K562 (cell line): ENCODE results near the gene SF3A2. TPM values are rescaled to one million over a fixed set of nuclear protein-coding genes. Genes with fewer than 3 reads are reported as not detected.
A peak's percentile ranks its signal among the peaks of the same experiment; 100 is the strongest.

Source experiments
- ATAC-seq: fragments of 200-7000 bp; cut with Tn5 transposase; 3 replicates; pipeline ENCODE4 v1.9.1; 2020; ENCODE audit warnings: moderate library complexity
- BruUV-seq: library from RNA; stranded (reverse); fragments of 400-500 nt; replicated peaks from 2 replicates; lab custom pipeline; 2021; lab: Mats Ljungman, UMichigan
- CTCF ChIA-PET: fragments of 300-600 bp; formaldehyde crosslinking; extraction: SDS; loops from one replicate; lab custom pipeline; 2021; ENCODE audit warnings: low intra/inter-chr PET ratio; lab: Yijun Ruan, JAX
- POLR2A ChIA-PET: fragments of 300-600, 350-650 bp; sonication (Branson Sonifier 250); formaldehyde crosslinking; extraction: SDS; loops from one replicate; lab custom pipeline; 2021; ENCODE audit warnings: antibody characterized with exemption, inconsistent platforms; lab: Yijun Ruan, JAX
- DNase-seq, 4 experiments: peaks; one replicate each; pipeline versions ENCODE4 v3.0.0 to v3.0.0-alpha.2; 2011 to 2018; ENCODE audit warnings: low spot score in 3 of 4, mixed read lengths in 3 of 4; ENCODE audit errors: extremely low read depth in 1 of 4
- FAIRE-seq: peaks from 2 replicates; lab custom pipeline; 2011; peaks lifted over from hg19 to GRCh38; lab: Jason Lieb, UNC
- H2AFZ ChIP-seq: 2 replicates; pipeline ENCODE4 v1.6.0; 2011; ENCODE audit warnings: low read depth, low read length, control low read depth, inconsistent platforms
- H3K27ac ChIP-seq: fragments of 200-600 bp; 3 replicates; pipeline ENCODE4 v1.8.0; 2011; ENCODE audit warnings: low read depth, mild to moderate bottlenecking, control low read depth, inconsistent platforms, low read length, moderate library complexity, mixed read lengths; ENCODE audit errors: extremely low read depth
- H3K27me3 ChIP-seq, 2 experiments: fragments of 300-600 bp in 1 of 2; 2 replicates in 1 of 2; 3 replicates in 1 of 2; pipeline versions ENCODE4 v1.6.0 to v1.8.0; 2011; ENCODE audit warnings: inconsistent platforms in 2 of 2, low read length in 2 of 2, mild to moderate bottlenecking in 1 of 2, mixed read lengths in 1 of 2, moderate library complexity in 1 of 2; ENCODE audit not compliant: control insufficient read depth in 2 of 2, insufficient read depth in 2 of 2
- H3K36me3 ChIP-seq: fragments of 300-600 bp; 3 replicates; pipeline ENCODE4 v1.8.0; 2011; ENCODE audit warnings: mild to moderate bottlenecking, low read length, inconsistent platforms; ENCODE audit not compliant: control insufficient read depth, insufficient read depth
- H3K4me1 ChIP-seq, 2 experiments: fragments of 200-600 bp in 1 of 2; replicated peaks in 1 of 2; 2 replicates in 1 of 2; 3 replicates in 1 of 2; pipeline versions ENCODE4 v1.5.1 to v1.8.0; 2011; ENCODE audit warnings: inconsistent platforms in 2 of 2, low read length in 2 of 2, mild to moderate bottlenecking in 1 of 2, mixed read lengths in 1 of 2, moderate library complexity in 1 of 2; ENCODE audit not compliant: control insufficient read depth in 2 of 2, insufficient read depth in 2 of 2
- H3K4me2 ChIP-seq: 2 replicates; pipeline ENCODE4 v1.6.1; 2011; ENCODE audit warnings: low read length, control low read depth, inconsistent platforms, mixed read lengths; ENCODE audit not compliant: insufficient read depth
- H3K4me3 ChIP-seq: fragments of 200-600 bp; sonication (generic), shearing (Covaris generic); 2 replicates; pipeline ENCODE4 v1.5.1; 2016; ENCODE audit warnings: control low read depth, inconsistent platforms
- H3K79me2 ChIP-seq: fragments of 200-600 bp; 3 replicates; pipeline ENCODE4 v1.8.0; 2011; ENCODE audit warnings: low read length, inconsistent platforms; ENCODE audit not compliant: control insufficient read depth, insufficient read depth
- H3K9ac ChIP-seq, 2 experiments: 2 replicates each; pipeline versions ENCODE4 v1.6.0 to v1.6.1; 2011; ENCODE audit warnings: low read depth in 2 of 2, low read length in 2 of 2, control low read depth in 1 of 2, inconsistent platforms in 1 of 2, mild to moderate bottlenecking in 1 of 2, mixed read lengths in 1 of 2; ENCODE audit not compliant: insufficient read depth in 1 of 2
- H3K9me1 ChIP-seq: one replicate; pipeline ENCODE4 v1.6.0; 2011; ENCODE audit warnings: inconsistent platforms, mild to moderate bottlenecking, low read length, moderate library complexity; ENCODE audit not compliant: control insufficient read depth, insufficient read depth
- H3K9me3 ChIP-seq: replicated peaks from 2 replicates; pipeline ENCODE4 v1.5.1; 2011; ENCODE audit warnings: low read depth, low read length, inconsistent platforms; ENCODE audit not compliant: control insufficient read depth, insufficient read depth
- H4K20me1 ChIP-seq: replicated peaks from 2 replicates; pipeline ENCODE4 v1.6.1; 2011; ENCODE audit warnings: low read length, inconsistent platforms, mixed read lengths; ENCODE audit not compliant: control insufficient read depth, insufficient read depth
- C11orf30 ChIP-seq: fragments of 450-650 bp; IDR thresholded peaks from 2 replicates; pipeline ENCODE4 v1.6.1; 2016; ENCODE audit warnings: low read depth, mild to moderate bottlenecking
- HBP1 ChIP-seq: fragments of 450-650 bp; formaldehyde crosslinking; IDR thresholded peaks from 2 replicates; pipeline ENCODE4 v1.4.0; 2022; ENCODE audit warnings: missing genetic modification characterization
- LCOR ChIP-seq: sonication (generic); formaldehyde crosslinking; IDR thresholded peaks from 2 replicates; pipeline ENCODE4 v1.8.0; 2022; ENCODE audit warnings: mild to moderate bottlenecking, missing genetic modification reagents
- MAFF ChIP-seq: IDR thresholded peaks from 2 replicates; pipeline ENCODE4 v1.6.1; 2012; ENCODE audit warnings: low read length, improper control_type of control experiment
- MAFG ChIP-seq: fragments of 450-650 bp; conservative IDR thresholded peaks from 2 replicates; pipeline ENCODE4 v1.6.1; 2016; ENCODE audit warnings: missing genetic modification characterization, missing compliant biosample characterization
- MAFK ChIP-seq: IDR thresholded peaks from 2 replicates; pipeline ENCODE4 v1.6.1; 2011; ENCODE audit warnings: low read length, improper control_type of control experiment
- POLR2G ChIP-seq: fragments of 200-400 bp; formaldehyde crosslinking; IDR thresholded peaks from 2 replicates; pipeline ENCODE4 v1.6.1; 2017; ENCODE audit warnings: low read depth, mild to moderate bottlenecking, antibody characterized with exemption, low read length, moderate library complexity
- RBM22 ChIP-seq: fragments of 200-400 bp; formaldehyde crosslinking; IDR thresholded peaks from 2 replicates; pipeline ENCODE4 v1.6.1; 2018; ENCODE audit warnings: low read length, low read depth; ENCODE audit not compliant: poor library complexity, severe bottlenecking
- TEAD4 ChIP-seq, 2 experiments: sonication (generic) in 1 of 2; formaldehyde crosslinking in 1 of 2; IDR thresholded peaks; 2 replicates each; pipeline versions ENCODE4 v1.6.1 to v1.8.0; 2012 to 2022; ENCODE audit warnings: borderline replicate concordance in 1 of 2, inconsistent platforms in 1 of 2, low read length in 1 of 2, mild to moderate bottlenecking in 1 of 2, missing genetic modification reagents in 1 of 2
- ZBTB33 ChIP-seq: sonication (generic); formaldehyde crosslinking; IDR thresholded peaks from 2 replicates; pipeline ENCODE4 v1.8.1; 2023; ENCODE audit warnings: mild to moderate bottlenecking, missing genetic modification reagents
- ZNF316 ChIP-seq: fragments of 450-650 bp; IDR thresholded peaks from 2 replicates; pipeline ENCODE4 v1.6.1; 2016
- WGBS: fragments of 100-300 bp; shearing (Covaris generic); methylation state at CpG from one replicate; pipeline ENCODE4 v1.1.6; 2016; ENCODE audit warnings: low coverage, mixed read lengths; ENCODE audit not compliant: insufficient coverage; ENCODE audit errors: missing lambda C conversion rate; 5-methylcytosine and 5-hydroxymethylcytosine counted together
- in situ Hi-C: fragments of 300-500 bp; cut with MboI; formaldehyde crosslinking; loops from 4 replicates; pipeline ENCODE4 v1.15.0; 2018; ENCODE audit warnings: inconsistent platforms, mixed read lengths
- intact Hi-C: fragments of 100-400 bp; cut with micrococcal nuclease; formaldehyde crosslinking; loops from 2 replicates; pipeline ENCODE4 v1.14.2; 2022
- polyA plus RNA-seq, 8 experiments: library from polyadenylated mRNA; depleted of rRNA in 4 of 8; stranded (reverse) in 5 of 8; unstranded in 3 of 8; fragments of >200 nt; fragmentation: Nextera tagmentation in 2 of 8; fragmentation: Illumina TruSeq in 1 of 8; extraction: Ambion mirVana in 2 of 8; extraction: Trizol in 1 of 8; gene quantifications; 2 replicates each; pipeline versions ENCODE4 v1.2.1 to v1.2.3, GENCODE V29; 2011 to 2014; ENCODE audit warnings: inconsistent platforms in 1 of 8, missing spikeins in 1 of 8
- total RNA-seq, 7 experiments: library from RNA; depleted of rRNA in 6 of 7; stranded (reverse); fragments of >200 nt in 6 of 7; fragmentation: Illumina TruSeq in 2 of 7; extraction: Trizol in 2 of 7; gene quantifications; 2 replicates each; pipeline versions ENCODE4 v1.2.1 to v1.2.3, GENCODE V29; 2011 to 2021; ENCODE audit warnings: low replicate concordance in 1 of 7

Gene SF3A2
- total and polyA plus RNA-seq, 9 of the 15 experiments (the other 6 are each of a cell fraction or from before 2014, with no cell fraction given): 0.17 to 194 (median 22.8) TPM

DNA sequence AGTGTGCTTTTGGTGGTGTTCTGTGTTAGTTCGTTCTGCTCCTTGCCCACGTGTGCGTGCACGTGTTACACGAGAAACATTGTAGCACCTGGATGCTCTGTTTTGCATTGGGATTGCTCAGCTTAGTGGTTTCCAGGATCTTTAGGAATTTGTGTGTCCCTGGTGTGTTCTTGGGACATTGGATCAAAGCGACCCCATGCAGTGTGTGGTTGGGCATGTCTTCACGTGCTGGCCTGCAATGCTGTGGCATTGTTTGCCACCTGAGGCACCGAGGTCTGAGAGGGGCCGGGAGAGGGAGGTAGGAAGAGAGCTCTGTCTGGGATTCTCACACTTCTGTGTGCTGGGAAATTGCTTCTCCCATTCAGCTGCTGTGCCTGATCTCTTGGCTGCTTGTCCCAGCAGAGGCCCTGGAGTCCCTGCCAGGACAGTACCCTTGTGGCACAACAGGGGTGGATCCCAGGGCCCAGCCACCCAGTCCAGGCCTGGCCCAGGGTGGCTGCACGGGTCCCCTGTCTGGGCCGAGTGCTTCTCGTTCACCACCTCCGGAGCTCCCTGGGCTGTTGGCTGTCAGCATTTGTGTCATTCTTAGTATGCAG lies 11.8 kb upstream of the SF3A2 start:
- no peaks in the 10 kb centered on the region for H3K79me2 ChIP-seq
- no peak overlapping the region for H3K4me3 ChIP-seq
- no peak overlapping the region for H3K4me2 ChIP-seq
- no peak overlapping the region for H2AFZ ChIP-seq
- POLR2A ChIA-PET: interaction anchor here (0.6 kb wide), 1 partner anchor 53 kb away, joined by 3 read pairs; no protein-coding TSS in a partner anchor
- TF ChIP-seq POLR2G: 0 out of 2 replicates have a peak, but pooled peaks have one; percentile 15
- TF ChIP-seq TEAD4 (IDR thresholded peaks at IDR 0.05; ENCODE audit: low read length): no peak
- TF ChIP-seq TEAD4 (CRISPR knock-in tag; IDR thresholded peaks at IDR 0.05; ENCODE audit: borderline replicate concordance): no peak
- CTCF ChIA-PET: interaction anchor here (0.6 kb wide), 1 partner anchor 67 kb away, joined by 3 read pairs; no protein-coding TSS in a partner anchor
- ATAC-seq (no peak), DNase-seq (no peak), FAIRE-seq (no peak)
- H3K9me1 ChIP-seq: no peaks in the 10 kb centered on the region
- H3K27me3 ChIP-seq: no peaks in the 10 kb centered on the region
- intact Hi-C loops: no loop called here
- 95% methylated on average over 13 of the region's 13 CpGs for WGBS
- in situ Hi-C loops: no loop called here
- H3K27ac ChIP-seq: no peak overlapping the region
- H3K36me3 ChIP-seq: peaks cover 91% of the 10 kb centered on the region; the same call in 2 of the 3 replicates
- no peaks in the 10 kb centered on the region for H4K20me1 ChIP-seq
- no TSS peak for BruUV-seq
- no peaks in the 10 kb centered on the region for H3K9me3 ChIP-seq
- H3K4me1 ChIP-seq: peaks cover 0 to 41% of the 10 kb centered on the region in 2 experiments; a peak in 2 of 5 replicates
- H3K9ac ChIP-seq: no peak overlapping the region

- ATAC-seq: no peak
- CTCF ChIA-PET: no interaction called here
- no TSS peak for BruUV-seq
- TF ChIP-seq HBP1 (CRISPR knock-in tag) (no peak), RBM22 (peak; percentile 48), MAFF (peak; percentile 39; the same call in 1 of the 2 replicates), MAFK (peak; percentile 64), ZNF316 (peak; percentile 87), MAFG (tag) (peak; percentile 64; the same call in 1 of the 2 replicates), C11orf30 (peak; percentile 81), LCOR (CRISPR knock-in tag) (no peak), ZBTB33 (CRISPR knock-in tag) (peak; percentile 97)
These were observed 11.1 kb upstream of the SF3A2 start for GRCh38 chr19:2225415-2226050.

More at GRCh38 chr19:2225415-2226050, 11.1 kb upstream of the SF3A2 start:
- 97% methylated on average over 27 of the region's 32 CpGs for WGBS
- POLR2A ChIA-PET: no interaction called here
- Histone ChIP-seq H2AFZ (no peak overlapping the region), H3K27me3 (no peaks in the 10 kb centered on the region), H3K9me3 (no peaks in the 10 kb centered on the region), H3K4me1 (peaks cover 0 to 44% of the 10 kb centered on the region in 2 experiments; a peak in 2 of 5 replicates), H4K20me1 (no peaks in the 10 kb centered on the region), H3K4me2 (no peak overlapping the region), H3K36me3 (peaks cover 91% of the 10 kb centered on the region; the same call in 2 of the 3 replicates), H3K27ac (no peak overlapping the region), H3K4me3 (no peak overlapping the region), H3K79me2 (no peaks in the 10 kb centered on the region), H3K9me1 (no peaks in the 10 kb centered on the region), H3K9ac (no peak overlapping the region)
- intact Hi-C loops: no loop called here
- DNase-seq (no peak), FAIRE-seq (no peak)
- in situ Hi-C loops: no loop called here
